Umbilical cord (tissue), 2 donors: ENCODE results near the gene DUSP19. TPM values are rescaled to one million over a fixed set of nuclear protein-coding genes. Genes with fewer than 3 reads are reported as not detected.
A peak's percentile ranks its signal among the peaks of the same experiment; 100 is the strongest.

ENCODE experiments used
- DNase-seq: peaks from one replicate; pipeline ENCODE4 v3.0.0-alpha.2; 2015; ENCODE audit warnings: low spot score
- total RNA-seq: library from RNA; depleted of rRNA; stranded (reverse); fragments of >200 nt; gene quantifications from one replicate; pipeline ENCODE4 v1.2.3, GENCODE V29; 2014; ENCODE audit warnings: low replicate concordance; ENCODE audit not compliant: insufficient read depth

DUSP19 gene
- total RNA-seq, 1 donor from 2014 or later = 16.4 TPM

DNA sequence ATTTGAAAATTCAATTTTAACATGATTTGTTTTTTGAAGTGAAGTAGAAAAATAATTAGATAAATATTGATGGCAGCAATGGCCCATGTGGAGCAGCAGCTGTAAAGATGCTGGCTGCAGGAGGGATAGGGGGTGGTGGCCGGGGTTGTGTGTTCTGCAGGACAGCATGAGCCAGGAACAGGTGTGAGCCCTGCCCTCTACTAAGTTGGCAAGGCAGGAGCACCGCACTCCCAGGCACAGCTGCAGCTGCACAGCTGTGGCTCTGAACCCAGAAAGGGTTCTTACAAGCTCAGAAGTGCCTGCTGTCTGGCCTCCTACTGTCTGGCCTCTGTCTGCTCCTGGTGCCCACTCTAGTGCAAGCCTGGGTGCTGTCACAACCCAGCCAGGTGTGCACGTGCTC, 10.0 kb upstream of the DUSP19 start:
- DNase-seq = no peak

DNA sequence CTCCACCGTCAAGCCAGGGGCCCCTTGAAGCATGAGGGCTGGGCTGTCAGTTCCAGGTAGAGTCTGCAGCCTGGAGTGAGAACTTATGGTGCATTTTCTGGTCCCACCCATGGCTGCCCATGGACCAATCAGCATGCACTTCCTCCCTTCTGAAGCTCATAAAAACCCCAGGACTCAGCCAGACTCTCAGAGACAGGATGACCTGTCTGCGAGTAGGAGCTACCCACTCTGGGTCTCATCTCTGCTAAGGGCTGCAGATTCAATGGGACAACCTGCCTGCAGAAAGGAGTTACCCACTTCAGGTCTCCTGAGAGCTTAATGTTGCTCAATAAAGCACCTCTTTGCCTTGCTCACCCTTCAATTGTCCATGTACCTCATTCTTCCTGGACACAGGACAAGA, 9.4 kb upstream of the DUSP19 start:
- DNase-seq = no peak

DNA sequence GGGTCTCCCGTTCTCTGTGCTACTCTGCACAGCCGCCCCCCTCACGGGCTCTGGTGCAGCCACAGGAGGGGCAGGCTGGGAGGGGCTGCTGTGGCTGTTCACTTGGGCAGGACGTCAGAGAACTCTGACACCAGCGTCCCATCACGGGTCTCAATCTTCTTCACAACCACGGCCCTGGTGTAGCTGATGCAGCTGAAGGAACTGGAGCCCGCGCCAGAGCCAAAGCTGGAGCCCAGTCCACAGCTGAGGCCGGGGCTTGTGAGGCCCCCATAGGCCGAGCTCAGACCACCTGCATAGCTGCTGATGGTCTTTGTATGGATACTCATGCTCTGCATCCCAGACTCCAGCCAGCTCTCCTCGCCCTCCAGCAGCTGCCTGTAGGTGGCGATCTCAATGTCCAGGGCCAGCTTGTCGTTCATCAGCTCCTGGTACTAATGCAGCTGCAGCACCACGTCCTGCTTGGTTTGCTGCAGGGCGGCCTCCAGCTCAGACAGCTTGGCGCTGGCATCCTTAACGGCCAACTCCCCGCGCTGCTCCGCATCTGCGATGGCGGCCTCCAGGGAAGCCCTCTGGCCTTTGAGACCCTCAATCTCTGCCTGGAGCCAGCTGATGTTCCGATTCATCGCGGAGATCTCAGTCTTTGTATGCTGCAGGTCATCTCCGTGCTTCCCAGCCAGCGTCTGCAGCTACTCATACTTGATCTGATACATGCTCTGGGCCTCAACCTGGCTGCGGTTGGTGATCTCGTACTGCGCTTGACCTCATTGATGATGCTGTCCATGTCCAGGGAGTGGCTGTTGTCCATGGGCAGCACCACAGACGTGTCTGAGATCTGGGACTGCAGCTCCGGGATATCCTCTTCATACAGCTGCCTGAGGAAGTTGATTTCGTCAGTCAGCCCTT, 7.4 kb upstream of the DUSP19 start:
- DNase-seq = no peak

DNA sequence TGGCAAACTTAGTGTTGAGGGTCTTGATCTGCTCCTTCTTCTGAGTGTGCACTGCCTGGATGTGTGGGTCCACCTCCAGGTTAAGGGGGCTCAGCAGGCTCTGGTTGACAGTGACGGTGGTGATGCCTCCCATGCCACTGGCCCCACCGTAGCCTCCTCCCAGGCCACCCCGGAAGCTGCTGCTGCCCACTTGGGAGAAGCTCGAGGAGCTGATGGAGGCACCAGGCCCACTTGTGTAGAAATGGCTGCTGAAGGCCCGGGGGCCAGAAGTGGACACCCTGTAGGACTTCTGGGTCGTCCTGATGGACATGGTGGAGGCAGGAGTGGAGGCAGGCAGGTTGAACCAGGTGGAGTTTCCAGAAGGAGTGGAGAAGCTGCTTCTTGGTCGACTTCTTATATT, 6.4 kb upstream of the DUSP19 start:
- no peak for DNase-seq

DNA sequence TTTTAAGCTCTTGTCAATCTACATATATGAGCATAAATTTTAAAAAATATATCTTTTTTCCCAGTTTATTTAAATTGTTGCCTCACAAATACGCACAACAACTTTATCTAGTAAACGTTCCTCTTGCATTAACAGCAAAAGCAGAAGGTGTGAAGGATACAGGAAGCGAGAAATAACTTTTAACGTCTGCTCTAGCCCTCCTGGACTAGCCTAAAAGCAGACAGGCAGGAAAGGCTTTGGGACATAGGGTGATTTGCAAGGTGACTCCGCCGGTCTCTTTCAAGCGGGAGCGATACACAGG, 434 bp upstream of the DUSP19 start:
- no peak for DNase-seq

DNA sequence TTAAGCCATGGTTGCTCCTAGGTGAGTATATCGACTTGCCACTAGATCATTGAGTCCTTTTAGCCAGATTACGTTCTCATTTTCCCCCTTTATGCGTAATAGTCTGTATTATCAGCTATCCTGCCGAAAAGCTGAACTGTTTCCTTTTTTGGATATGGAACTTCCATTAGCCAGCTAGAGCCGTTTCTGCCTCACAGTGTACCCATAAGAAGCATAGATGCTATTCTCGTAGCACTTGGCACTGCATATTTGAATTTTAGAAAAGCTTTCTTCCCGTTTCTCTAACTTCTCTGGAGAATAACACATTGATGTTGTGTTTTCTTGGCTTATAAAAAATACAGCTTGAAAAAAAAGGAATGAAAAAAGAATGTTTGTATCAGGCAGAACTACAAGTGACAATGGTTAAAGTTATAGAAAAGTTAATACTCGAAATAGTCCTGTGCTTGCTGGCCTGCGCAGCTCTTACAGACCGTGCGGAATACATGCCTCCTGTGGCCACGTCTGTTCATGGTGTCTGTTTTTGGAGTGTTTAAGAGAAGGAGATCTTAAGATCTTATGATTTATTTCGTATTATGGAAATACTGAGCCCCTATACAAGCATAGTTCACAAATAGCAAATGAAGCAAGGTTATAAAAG, 710 bp downstream of the DUSP19 start:
- DNase-seq = no peak

DNA sequence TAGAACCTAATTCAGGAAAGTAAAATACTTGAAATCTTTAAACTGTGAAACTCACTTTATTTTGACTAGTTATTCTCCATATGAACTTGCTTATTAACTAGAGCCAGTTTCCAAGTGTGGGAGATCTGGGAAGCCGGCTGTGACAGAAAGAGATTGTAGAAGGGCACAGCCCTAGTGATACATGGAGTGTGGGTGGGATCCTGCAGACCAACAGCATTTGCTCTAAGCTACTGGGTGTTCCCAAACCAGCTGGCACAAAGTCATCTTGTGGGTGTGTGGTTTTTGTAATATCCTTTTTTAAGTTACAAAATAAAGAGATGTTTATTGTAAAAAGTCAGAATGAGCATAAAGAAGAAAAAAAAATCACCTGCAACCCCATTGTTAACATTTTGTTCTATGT, 3.4 kb downstream of the DUSP19 start:
- peak; percentile 15 for DNase-seq

DNA sequence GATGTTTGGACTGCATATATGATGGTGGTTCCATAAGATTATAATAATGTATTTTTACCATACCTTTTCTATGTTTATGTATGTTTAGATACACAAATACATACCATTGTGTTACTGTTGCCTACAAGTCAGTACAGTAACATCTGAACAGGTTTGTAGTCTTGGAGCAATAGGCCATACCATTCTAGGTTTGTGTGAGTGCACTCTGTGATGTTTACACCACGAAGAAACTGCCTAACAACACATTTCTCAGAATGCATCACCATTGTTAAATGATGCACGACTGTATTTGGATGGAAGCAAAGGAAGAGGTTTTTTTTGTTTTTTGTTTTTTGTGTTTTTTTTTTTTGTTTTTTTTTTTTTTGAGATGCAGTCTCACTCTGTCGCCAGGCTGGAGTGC, 9.5 kb downstream of the DUSP19 start:
- no peak for DNase-seq

DNA sequence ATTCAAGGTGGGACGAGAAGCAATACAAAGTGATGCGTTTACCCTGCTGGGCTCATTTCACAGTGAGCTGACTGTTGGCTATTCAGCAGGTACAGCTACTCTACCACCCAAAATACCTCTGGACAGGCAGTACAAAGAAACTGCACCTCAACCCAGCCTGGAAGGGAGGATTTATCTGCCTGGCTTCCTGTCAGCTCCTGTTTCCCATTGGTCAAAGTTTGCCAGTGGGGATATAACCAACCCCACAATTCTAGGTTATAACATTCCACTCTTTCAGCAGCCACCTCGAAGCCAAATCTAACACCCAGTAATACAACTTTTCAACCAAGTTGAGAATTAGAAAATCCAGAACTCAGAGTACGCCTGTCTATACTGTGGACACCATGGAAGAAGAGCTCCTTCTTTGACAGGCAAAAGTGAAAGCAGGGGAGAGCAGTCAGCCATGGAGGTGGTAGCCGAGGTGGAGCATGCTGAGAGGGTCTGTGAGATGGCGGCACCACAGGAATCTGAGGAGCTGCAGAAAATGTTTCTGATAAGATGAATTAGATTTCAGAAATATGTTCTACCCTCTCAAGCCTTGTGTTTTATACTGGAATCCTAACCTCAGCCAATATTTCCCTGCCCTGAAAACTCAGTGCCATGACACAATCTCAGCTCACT, 10.8 kb downstream of the DUSP19 start:
- no peak for DNase-seq

DNA sequence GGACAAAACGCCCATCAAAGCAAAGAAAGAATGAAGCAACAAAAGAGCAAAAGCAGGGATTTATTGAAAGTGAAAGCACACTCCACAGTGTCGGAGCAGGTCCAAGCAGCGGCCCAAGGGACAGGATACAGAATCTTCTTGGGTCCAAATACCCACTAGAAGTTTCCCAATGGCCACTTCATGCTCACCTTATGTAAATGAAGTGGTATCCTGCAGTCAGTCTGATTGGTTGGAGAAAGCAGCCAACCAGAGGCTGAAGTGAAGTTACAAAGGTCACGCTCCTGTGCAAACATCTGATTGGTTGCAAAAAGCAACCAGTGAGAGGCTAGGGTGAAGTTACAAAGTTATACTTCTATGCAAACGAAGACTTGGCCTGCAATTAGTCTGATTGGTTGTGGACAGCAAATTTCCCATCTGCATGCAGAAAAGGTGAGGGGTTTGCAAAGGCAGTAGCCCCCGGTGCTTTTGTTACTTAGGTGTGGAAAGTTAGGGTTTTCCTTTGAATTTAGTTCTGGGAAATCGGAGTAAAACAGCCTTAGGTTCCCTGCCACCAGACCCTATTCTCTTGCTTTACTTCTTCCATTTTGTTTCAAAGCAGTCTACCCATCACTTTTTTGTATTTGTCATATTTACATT, 12.9 kb downstream of the DUSP19 start:
- DNase-seq = no peak

DNA sequence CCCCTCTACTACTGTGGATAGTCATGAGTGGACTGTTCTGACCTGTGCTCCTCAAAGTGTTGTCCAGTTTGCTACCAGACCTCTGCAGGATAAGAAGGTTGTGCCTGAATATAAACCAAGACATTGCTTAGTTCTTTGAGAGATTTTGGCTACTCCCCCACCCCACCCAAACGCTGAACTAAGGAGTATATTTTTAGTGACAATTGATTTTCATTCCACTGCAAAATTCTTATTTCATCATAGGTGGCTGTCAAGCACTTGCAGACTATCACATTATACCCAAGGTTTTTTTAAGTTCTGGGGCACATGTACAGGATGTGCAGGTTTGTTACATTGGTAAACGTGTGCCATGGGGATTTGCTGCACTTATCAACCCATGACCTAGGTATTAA, 13.4 kb downstream of the DUSP19 start:
- no peak for DNase-seq

DNA sequence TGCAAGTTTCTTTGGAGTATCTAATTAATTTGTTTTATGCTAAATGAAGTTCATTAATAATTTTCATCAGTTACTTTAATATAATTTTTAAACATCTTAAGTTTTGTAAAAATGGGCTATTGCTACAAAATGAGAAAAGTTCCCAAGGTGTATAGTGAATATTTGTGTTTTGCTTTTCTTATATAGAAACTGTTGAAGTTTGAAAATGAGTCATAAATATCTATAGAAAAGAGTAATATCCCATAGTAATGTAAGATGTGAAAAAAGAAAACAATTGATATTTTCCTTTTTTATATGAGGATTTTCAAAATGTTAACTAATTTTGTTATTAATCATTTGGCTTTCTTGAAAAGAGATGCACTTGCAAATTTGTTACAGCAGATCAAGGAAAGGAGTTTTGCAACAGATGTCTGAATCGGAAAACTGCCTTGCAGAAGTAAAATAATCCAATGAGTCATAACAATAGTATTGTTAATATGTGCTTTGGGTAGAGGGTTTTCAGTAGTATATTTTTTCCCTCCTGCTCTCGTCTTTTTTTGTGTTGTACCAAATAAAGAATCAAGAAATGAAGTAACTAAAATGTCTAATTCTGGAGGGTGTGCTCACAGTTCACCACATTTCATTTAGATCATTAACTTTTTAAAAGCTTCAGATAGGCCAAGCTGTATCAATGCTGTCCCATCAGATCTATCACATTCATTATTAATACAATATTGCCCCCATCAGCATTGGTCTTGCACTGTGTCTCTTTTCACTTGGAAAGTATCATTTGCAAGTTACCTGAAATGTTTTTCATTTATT, 15.5 kb downstream of the DUSP19 start:
- DNase-seq = peak; percentile 13

DNA sequence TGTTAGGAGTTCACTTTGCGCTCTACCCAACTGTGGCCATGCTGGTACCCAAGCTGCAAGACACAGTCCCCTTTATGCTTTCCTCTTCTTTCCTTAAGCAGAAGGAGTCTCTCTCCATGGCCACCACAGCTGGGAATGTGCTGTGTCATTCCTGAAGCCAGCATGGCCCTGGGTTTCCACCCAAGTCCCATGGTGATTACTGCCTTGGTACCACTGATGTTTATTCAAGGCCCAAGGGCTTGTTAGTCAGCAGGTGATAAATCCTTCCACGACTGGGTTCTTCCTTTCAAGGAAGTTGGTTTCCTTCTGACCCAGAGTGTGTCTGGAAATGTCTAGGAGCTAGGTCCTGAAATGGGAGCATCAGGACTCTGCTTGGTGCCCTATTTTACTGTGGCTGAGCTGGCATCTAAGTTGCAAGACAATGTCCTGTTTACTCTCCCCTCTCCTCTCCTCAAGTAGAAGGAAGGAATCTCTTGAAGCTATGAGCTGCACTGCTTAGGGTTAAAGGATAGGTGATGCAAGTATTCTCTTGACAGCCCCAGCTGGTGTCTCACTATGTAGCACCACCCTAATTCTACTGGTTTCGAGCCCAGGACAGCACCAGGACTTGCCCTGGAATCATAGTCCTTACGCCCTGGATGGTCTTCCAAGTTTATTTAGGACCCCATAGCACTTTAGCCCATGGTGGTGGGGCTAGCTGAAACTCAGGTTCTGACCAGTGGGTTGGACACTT, 27.0 kb downstream of the DUSP19 start:
- DNase-seq = no peak

DNA sequence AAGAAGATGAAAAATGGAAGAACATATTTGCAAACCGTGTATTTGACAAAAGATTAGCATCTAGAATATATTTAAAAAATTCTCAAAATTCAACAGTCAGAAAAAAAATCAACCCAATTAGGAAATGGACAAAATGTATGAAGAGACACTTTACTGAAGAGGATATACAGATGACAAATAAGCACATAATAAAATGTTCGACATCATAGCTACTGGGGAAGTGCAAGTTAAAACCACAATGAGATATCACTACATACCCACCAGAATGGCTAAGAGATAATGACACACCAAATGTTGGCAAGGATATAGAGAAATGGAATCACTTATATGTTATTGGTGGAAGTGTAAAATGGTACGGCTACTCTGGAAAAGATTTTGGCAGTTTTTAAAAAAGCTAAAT, 34.0 kb downstream of the DUSP19 start:
- DNase-seq = no peak

DNA sequence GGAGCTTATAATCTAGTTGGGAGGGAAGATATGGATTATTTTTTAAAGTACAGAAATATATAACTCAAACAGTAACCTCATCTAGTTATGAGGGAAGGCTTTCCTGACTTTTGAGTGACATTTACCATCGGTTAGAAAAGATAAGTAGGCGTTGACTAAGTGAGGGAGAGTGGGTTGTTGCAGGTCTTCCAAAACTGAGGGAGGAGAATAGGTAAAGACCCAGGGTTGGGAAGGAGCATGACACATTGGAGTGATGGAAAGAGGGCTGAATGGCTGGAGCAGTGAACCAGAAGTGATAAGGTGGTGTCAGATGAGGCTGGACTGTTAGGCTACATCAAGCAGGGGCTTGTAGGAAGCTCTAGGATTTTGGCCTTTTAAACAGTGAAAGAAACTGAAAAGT, 35.1 kb downstream of the DUSP19 start:
- DNase-seq = no peak

DNA sequence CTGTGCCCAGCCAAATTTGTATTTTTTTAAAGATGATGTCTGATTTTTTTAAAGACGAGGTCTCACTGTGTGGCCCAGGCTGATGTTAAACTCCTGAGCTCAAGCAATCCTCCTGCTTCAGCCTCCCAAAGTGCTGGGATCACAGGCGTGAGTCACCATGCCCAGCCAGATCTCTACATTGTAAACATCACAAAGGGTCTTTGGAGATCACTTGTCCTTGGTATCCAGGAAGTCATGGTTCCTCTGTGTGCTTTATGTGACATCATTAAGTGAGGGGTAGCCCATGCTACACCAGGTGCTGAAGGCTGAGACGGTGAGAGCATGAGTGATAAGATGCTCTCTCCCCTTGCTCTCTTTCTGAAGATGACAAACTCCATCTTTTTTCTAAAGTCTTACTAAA, 38.7 kb downstream of the DUSP19 start:
- DNase-seq = no peak

DNA sequence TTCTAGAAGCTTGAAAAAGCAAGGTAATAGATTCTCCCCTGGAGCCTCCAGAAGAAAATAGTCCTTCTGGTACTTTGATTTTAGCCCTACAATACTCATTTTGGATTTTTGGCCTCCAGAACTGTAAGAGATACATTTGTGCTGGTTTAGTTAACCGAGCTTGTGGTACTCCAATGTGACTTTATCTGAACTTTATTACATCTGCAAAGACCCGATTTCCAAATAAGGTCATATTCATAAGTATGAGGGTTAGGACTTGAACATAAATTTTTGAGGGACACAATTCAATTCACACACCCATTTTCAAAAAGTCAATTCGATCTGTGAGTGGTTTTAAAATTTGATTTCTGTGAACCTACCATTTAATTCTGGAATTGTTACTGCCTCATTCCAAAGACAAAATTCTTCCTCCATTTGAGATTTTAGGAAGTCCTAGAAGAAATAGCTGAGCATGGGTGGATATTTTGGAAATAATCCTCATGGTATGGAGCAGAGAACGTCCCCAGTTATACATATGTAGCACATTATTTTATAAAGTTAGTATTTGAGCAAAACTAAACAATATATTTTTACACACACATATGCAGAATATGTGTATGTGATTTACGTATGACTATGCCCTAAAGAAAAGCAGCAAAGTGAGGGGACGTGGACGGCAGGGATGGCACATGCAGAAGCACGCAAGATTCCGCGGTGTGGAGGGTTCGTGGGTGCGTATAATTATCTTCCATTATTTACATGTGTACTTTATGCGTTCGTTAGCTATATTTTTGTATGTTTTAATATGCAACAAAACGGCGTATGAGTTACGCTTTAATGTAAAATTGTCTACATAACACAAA, 44.8 kb downstream of the DUSP19 start:
- peak; percentile 1 for DNase-seq

DNA sequence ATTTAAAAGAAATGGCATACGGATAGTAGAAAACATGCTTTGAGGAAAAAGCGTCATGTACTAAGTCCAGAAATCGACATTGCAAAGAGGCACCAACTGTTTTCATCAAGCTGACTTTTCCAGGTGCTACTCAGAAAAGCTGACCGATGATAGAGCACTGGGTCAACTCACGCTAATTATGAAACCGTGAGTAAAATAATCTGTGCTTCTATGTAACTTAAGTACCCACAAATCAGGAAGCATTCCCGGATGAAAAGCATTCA, 45.3 kb downstream of the DUSP19 start:
- DNase-seq = no peak

DNA sequence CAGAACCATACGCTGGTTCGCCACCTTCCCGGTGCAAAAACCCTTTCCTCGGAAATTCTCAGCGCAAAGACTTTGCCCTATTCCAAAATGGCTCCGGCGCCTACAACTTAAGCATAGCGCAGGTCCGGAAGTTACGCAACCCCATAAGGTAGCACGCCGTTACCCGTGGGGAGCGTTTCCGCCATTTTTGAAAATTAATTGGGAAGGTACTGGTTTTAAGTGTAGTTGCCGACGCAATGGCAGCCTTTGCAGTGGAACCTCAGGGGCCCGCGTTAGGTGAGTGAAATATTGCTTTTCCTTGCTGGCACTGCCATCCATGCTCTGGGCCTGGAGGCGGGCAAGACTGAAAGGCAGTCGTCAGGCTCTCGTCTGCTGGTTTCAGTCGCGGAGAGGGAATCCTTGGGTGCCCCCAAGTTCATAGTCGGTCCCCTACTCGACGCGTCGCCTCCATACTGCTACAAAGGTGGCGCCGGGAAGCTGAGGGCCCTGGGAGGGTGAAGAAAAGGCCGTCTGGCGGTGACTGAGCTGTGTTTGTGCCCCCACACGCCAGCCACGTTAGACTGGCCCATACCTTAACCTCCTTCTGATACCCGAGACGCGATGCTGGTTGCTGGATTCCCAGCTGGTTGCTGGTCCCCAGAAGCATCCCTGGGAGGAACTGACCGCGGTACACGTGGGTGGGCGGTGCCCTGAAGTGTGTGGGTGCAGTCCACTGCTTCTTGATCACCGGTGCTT, 45.8 kb downstream of the DUSP19 start, which contains the start of gene NUP35:
TSS of gene NUP35 (plus strand) at position 222 of the 735 bp plus-strand sequence. CDS start at position 237, 15 bp downstream.
- DNase-seq = peak; percentile 97

DNA sequence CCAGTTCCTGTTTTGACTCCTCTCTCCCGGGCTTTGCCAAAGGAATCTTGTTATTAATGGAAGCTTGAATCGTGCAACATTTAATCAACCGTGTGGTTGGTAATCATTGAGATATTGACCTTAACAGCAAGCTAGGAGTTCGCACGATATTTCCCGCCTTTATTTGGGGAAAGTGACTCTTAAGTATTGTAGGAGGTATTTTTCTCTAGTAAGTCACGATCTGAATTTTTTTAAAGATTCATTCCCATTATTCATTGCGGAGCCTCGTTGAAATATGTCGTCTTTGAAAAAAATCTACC, 46.4 kb downstream of the DUSP19 start:
- DNase-seq = no peak
